Breast epithelium (tissue), 4 donors: ENCODE measurements around the gene DHRS11. TPM values are rescaled to one million over a fixed set of nuclear protein-coding genes. Genes with fewer than 3 reads are reported as not detected.

Source experiments
- DNase-seq, 2 donors: peaks; one replicate each; pipeline ENCODE4 v3.0.0-alpha.2; 2019; ENCODE audit warnings: low spot score in 2 of 2
- H3K27ac ChIP-seq, 2 donors: fragments of 200-600 bp; sonication (generic) in 1 of 2; one replicate each; pipeline ENCODE4 v1.5.1; 2016 to 2019; ENCODE audit warnings: mild to moderate bottlenecking in 1 of 2
- H3K27me3 ChIP-seq, 2 donors: fragments of 200-600 bp; sonication (generic) in 1 of 2; one replicate each; pipeline versions ENCODE4 v1.5.1 to v1.6.0; 2017 to 2019; ENCODE audit warnings: control low read depth in 1 of 2, mild to moderate bottlenecking in 1 of 2
- H3K36me3 ChIP-seq: fragments of 200-600 bp; one replicate; pipeline ENCODE4 v1.5.1; 2019
- H3K4me1 ChIP-seq, 2 donors: fragments of 200-600 bp; sonication (generic); one replicate each; pipeline ENCODE4 v1.5.1; 2016 to 2019; ENCODE audit warnings: control low read depth in 1 of 2
- H3K4me3 ChIP-seq, 3 donors: fragments of 200-600 bp; sonication (generic); 1 replicate in 2 of 3; 2 replicates in 1 of 3; pipeline ENCODE4 v1.5.1; 2016 to 2019; ENCODE audit warnings: mild to moderate bottlenecking in 3 of 3, moderate library complexity in 2 of 3
- H3K9me3 ChIP-seq, 2 donors: fragments of 200-600 bp; sonication (generic) in 1 of 2; one replicate each; pipeline ENCODE4 v1.5.1; 2016 to 2019; ENCODE audit warnings: control low read depth in 1 of 2
- POLR2A ChIP-seq: fragments of 450-650 bp; IDR thresholded peaks from one replicate; pipeline ENCODE4 v1.6.1; 2016; ENCODE audit warnings: antibody characterized with exemption, mild to moderate bottlenecking, moderate library complexity
- POLR2AphosphoS5 ChIP-seq, 3 donors: sonication (generic); formaldehyde crosslinking; IDR thresholded peaks; one replicate each; pipeline ENCODE4 v1.6.1; 2017; ENCODE audit warnings: antibody characterized with exemption in 3 of 3
- intact Hi-C: fragments of 100-400 bp; cut with DNase I; formaldehyde crosslinking; loops from one replicate; pipeline ENCODE4 v1.15.1; 2023; ENCODE audit warnings: low total_unique reads
- total RNA-seq, 3 donors: library from RNA; depleted of rRNA; stranded (reverse); fragments of >200 nt; gene quantifications; one replicate each; pipeline ENCODE4 v1.1.0, GENCODE V29; 2016
- TF ChIP-seq, protein P1 (sequence below), 3 donors: fragments of 450-650 bp; IDR thresholded peaks; one replicate each; pipeline ENCODE4 v1.5.1; 2016 to 2017; ENCODE audit warnings: antibody characterized with exemption in 3 of 3, mild to moderate bottlenecking in 3 of 3, moderate library complexity in 3 of 3

Gene DHRS11
- total RNA-seq, 3 donors from 2014 or later, result 11.4 to 14.1 (median 11.5) TPM

DNA sequence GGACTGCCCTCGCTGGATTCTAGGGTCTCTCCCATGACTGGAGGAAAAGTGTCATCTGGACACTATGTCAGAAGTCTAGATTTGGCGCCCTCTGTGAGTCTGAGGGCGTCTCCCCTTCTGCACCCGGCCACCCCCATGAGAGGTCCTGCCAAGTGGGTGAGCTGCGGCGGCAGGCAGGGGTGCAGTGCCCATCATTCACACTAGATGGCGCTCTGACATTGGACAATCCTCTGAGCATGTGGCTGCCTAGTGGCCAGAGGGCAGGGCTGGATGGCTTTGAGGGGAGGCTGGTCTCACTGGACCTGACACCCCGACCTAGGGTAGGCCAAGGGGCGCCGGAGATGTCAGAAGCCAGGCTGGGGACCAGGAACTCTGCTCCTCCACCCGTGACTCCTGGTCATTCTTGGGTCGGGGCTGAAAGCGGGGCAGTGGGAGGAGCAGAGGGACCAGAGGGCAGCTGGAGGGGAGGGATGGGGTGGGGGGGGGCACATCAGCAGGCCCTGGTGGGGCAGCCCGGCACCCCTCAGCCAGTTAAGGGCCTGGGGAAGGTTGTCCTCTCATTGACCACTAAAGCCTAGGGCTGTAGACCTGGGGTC is 37.7 kb downstream of the DHRS11 start:
- Histone ChIP-seq H3K4me3 (no peak overlapping the region), H3K27ac (no peak overlapping the region), H3K27me3 (no peaks in the 10 kb centered on the region), H3K4me1 (no peaks in the 10 kb centered on the region), H3K36me3 (no peaks in the 10 kb centered on the region), H3K9me3 (no peaks in the 10 kb centered on the region)
- no peak for TF ChIP-seq POLR2AphosphoS5 (IDR thresholded peaks at IDR 0.05)
- TF ChIP-seq, protein P1, sequence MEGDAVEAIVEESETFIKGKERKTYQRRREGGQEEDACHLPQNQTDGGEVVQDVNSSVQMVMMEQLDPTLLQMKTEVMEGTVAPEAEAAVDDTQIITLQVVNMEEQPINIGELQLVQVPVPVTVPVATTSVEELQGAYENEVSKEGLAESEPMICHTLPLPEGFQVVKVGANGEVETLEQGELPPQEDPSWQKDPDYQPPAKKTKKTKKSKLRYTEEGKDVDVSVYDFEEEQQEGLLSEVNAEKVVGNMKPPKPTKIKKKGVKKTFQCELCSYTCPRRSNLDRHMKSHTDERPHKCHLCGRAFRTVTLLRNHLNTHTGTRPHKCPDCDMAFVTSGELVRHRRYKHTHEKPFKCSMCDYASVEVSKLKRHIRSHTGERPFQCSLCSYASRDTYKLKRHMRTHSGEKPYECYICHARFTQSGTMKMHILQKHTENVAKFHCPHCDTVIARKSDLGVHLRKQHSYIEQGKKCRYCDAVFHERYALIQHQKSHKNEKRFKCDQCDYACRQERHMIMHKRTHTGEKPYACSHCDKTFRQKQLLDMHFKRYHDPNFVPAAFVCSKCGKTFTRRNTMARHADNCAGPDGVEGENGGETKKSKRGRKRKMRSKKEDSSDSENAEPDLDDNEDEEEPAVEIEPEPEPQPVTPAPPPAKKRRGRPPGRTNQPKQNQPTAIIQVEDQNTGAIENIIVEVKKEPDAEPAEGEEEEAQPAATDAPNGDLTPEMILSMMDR (IDR thresholded peaks at IDR 0.05), result peak; percentile 59 to 96 (median 90)
- intact Hi-C loops, result loop anchor here (10.0 kb wide), 1 partner anchor 415 kb away; no protein-coding TSS in a partner anchor
- peak; percentile 36 to 79 for DNase-seq

DNA sequence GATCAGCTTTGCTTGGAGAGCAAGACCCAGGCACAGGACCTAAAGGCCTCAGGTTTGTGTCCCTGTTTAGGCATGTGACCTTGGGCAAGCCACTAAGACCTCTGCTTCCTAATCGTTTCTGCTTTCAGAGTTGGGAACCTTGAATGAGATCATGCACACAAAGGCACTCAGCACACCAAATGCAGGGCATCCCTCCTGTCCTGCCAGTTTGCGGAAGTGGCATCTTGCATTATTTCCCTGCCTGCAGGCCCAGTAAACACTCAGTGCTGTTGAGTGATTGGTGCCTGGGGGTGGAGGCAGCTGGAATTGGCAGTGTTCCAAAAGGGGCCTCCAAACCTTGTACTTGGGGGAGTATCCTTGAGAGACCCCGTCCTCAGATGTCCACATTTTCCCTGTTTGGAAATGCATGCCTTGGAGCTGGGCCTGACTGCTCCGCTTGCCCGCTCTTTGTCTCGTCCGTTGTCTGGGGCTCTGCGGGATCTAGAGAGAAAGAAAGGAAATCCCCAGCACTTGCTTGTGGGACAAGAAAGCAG is 38.4 kb downstream of the DHRS11 start:
- no peaks in the 10 kb centered on the region for H3K27me3 ChIP-seq

DNA sequence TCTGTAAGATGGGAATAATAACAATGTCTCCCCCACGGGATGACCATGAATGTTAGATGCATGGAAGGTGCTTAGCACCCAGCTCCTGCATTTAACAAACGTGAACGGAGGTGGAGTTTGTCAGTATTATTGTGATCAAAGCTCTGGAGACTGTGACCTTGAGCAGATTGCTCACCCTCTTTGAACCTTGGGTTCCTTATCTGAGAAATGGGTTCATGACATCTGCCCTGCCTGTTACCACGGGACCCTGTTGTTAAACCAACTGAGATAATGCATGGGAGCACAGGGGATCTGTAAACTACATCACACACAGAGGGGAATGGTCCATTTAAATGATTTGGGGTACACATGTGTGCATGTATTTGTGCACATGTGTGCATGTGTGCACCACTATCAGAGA is 39.3 kb downstream of the DHRS11 start:
- Histone ChIP-seq H3K4me1 (no peaks in the 10 kb centered on the region), H3K27me3 (no peaks in the 10 kb centered on the region), H3K9me3 (no peaks in the 10 kb centered on the region), H3K27ac (no peak overlapping the region), H3K36me3 (no peaks in the 10 kb centered on the region), H3K4me3 (no peak overlapping the region)
- no peak for DNase-seq
- intact Hi-C loops, result no loop called here
- TF ChIP-seq POLR2AphosphoS5 (IDR thresholded peaks at IDR 0.05) (no peak), POLR2A (no peak)
- TF ChIP-seq, protein P1 (IDR thresholded peaks at IDR 0.05), result no peak

More for the DNA sequence above, 38.4 kb downstream of the DHRS11 start:
- no peaks in the 10 kb centered on the region for H3K36me3 ChIP-seq
- intact Hi-C loops, result loop anchor here (10.0 kb wide), 1 partner anchor 415 kb away; no protein-coding TSS in a partner anchor
- DNase-seq, result no peak
- H3K4me3 ChIP-seq, result no peak overlapping the region
- no peaks in the 10 kb centered on the region for H3K4me1 ChIP-seq
- H3K9me3 ChIP-seq, result no peaks in the 10 kb centered on the region
- H3K27ac ChIP-seq, result no peak overlapping the region
- TF ChIP-seq POLR2AphosphoS5 (IDR thresholded peaks at IDR 0.05) (no peak), POLR2A (no peak)
- TF ChIP-seq, protein P1 (IDR thresholded peaks at IDR 0.05), result no peak

DNA sequence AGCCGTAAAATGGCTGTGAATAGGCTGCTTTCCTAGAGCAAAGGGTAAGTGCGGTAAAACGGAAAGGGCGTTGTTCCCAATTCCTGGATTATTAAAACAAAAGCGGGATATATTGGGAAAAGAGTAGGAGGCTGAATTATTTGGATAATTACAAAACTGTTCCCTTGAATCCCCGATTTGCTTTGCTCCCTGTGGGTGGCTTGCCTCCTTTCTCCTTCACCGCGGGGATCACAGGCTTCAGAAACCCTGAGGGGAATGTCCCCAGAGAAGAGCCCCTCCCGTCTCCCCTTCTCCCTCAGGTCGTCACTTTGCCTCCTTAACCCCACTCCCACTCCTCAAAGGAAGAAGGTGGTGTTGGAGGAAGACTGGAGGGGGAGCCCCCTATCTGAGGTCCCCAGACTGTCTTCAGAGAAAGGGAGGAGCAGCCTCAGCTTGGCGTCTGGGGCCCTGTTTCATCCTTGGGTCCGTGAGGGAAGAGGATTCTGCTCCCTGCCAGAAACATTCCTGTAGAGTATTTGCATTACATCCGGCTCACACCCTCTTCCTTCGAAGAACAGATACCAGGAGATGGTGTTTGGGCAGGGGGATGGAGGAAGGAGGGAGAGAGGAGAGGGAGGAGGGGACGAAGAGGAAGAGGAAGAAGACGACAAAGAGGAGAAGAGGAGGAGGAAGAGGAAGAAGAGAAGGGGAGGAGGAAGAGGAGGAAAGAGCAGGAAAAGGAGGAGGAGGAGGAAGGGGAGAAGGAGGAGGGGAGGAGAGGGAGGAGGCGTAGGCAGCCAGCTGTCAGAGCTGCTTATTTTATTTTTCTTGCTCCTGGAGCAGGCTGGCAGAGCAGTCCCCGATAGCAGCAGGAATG is 41.5 kb downstream of the DHRS11 start:
- H3K27ac ChIP-seq, result no peak overlapping the region
- no peaks in the 10 kb centered on the region for H3K9me3 ChIP-seq
- TF ChIP-seq, protein P1 (IDR thresholded peaks at IDR 0.05), result no peak
- TF ChIP-seq POLR2A, result no peak
- no peak for TF ChIP-seq POLR2AphosphoS5 (IDR thresholded peaks at IDR 0.05)
- H3K27me3 ChIP-seq, result peaks cover 0 to 7% of the 10 kb centered on the region in 2 donors
- H3K4me1 ChIP-seq, result no peaks in the 10 kb centered on the region
- H3K4me3 ChIP-seq, result no peak overlapping the region
- intact Hi-C loops, result no loop called here
- H3K36me3 ChIP-seq, result no peaks in the 10 kb centered on the region
- DNase-seq, result no peak

DNA sequence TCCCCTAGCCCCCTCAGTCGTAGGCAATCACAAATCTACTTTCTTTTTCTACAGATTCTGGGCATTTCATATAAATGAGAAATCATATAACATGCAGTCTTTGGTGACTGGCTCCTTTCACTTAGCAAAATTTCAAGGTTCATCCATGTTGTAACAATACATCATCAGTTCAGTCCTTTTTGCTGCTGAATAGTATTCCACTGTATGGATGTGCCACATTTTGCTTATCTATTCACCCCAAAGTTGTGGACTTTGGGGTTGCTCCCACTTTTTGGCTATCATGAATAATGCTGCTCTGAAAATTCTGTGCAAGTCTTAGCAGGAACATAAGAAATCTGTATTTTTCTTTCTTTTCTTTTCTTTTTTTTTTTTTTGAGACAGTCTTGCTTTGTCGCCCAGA is 48.7 kb downstream of the DHRS11 start:
- no peaks in the 10 kb centered on the region for H3K4me1 ChIP-seq
- intact Hi-C loops, result no loop called here
- peaks cover 7 to 66% of the 10 kb centered on the region in 2 donors for H3K27me3 ChIP-seq

More for the DNA sequence above, 48.7 kb downstream of the DHRS11 start:
- DNase-seq, result no peak
- H3K36me3 ChIP-seq, result no peaks in the 10 kb centered on the region
- H3K4me3 ChIP-seq, result no peak overlapping the region
- no peaks in the 10 kb centered on the region for H3K9me3 ChIP-seq
- TF ChIP-seq, protein P1 (IDR thresholded peaks at IDR 0.05), result no peak
- no peak for TF ChIP-seq POLR2AphosphoS5 (IDR thresholded peaks at IDR 0.05)
- TF ChIP-seq POLR2A, result no peak
- H3K27ac ChIP-seq, result no peak overlapping the region
